Measurements from ENCODE around the gene ZNF605.

GRCh38 chr12:132886529-132887477, 69.3 kb downstream of the ZNF605 start:
- TF ChIP-seq CTCF (IDR thresholded peaks at IDR 0.05) = no peak
- TF ChIP-seq POLR2A (IDR thresholded peaks at IDR 0.05) = no peak
- TF ChIP-seq POLR2AphosphoS5 (IDR thresholded peaks at IDR 0.05) = no peak

All from prostate gland (tissue), 2 donors.